Measurements from ENCODE around the gene ZNF454. TPM values are rescaled to one million over a fixed set of nuclear protein-coding genes. Genes with fewer than 3 reads are reported as not detected.
A peak's percentile ranks its signal among the peaks of the same experiment; 100 is the strongest.

ZNF454 gene
- total and polyA plus RNA-seq, 2 experiments from 2014 or later, result 4.9 to 5.9 TPM

GRCh38 chr5:178993236-178993765, 52.3 kb downstream of the ZNF454 start (continued):
- no peak for TF ChIP-seq REST (IDR thresholded peaks at IDR 0.05; ENCODE audit: unreplicated experiment)

GRCh38 chr5:178993955-178994579, 53.1 kb downstream of the ZNF454 start:
- peak; percentile 5; the same call in 2 of the 3 replicates for ATAC-seq
- H2AFZ ChIP-seq, result peak overlapping the region; percentile 80
- peaks cover 42% of the 10 kb centered on the region for H3K27me3 ChIP-seq (ENCODE audit: insufficient read depth)
- H3K27ac ChIP-seq (ENCODE audit: low read depth), result no peak overlapping the region
- peak; percentile 15 for DNase-seq (ENCODE audit: low spot score)
- no peaks in the 10 kb centered on the region for H3K36me3 ChIP-seq (ENCODE audit: insufficient read depth)
- no peaks in the 10 kb centered on the region for H3K9me2 ChIP-seq (ENCODE audit: insufficient read depth)
- 0 out of 2 replicates have a peak, but pooled peaks cover 3% of the 10 kb centered on the region for H3F3A ChIP-seq (replicated peaks; ENCODE audit: low read depth)
- Mint-ChIP-seq H3K27ac (no peak overlapping the region), H3K36me3 (ENCODE audit: low read depth) (peaks cover 8% of the 10 kb centered on the region), H3K27me3 (ENCODE audit: insufficient read depth, low read depth, poor library complexity) (peaks cover 53% of the 10 kb centered on the region), H3K4me3 (peak overlapping the region; percentile 64), H3K9me3 (peaks cover 50% of the 10 kb centered on the region), H3K4me1 (peaks cover 11% of the 10 kb centered on the region; the same call in 2 of the 3 replicates)
- peaks cover 8% of the 10 kb centered on the region for H3K4me1 ChIP-seq (ENCODE audit: insufficient read depth)
- H3K4me2 ChIP-seq, result peak overlapping the region; percentile 73; the same call in 1 of the 2 replicates
- TF ChIP-seq CTCF (conservative IDR thresholded peaks at IDR 0.05; ENCODE audit: low read depth in 2 of 2), result no peak
- no peak for TF ChIP-seq CREB1 (CRISPR knock-in tag; IDR thresholded peaks at IDR 0.05; ENCODE audit: low read depth)
- no peak for TF ChIP-seq ZNF331 (CRISPR knock-in tag; IDR thresholded peaks at IDR 0.05; ENCODE audit: low read depth)
- TF ChIP-seq ZNF462 (CRISPR knock-in tag; IDR thresholded peaks at IDR 0.05), result no peak
- TF ChIP-seq EZH2 (IDR thresholded peaks at IDR 0.05; ENCODE audit: low read depth, unreplicated experiment), result no peak
- no peaks in the 10 kb centered on the region for H3K79me2 ChIP-seq (replicated peaks; ENCODE audit: insufficient read depth)
- no peaks in the 10 kb centered on the region for H4K20me1 ChIP-seq (replicated peaks; ENCODE audit: insufficient read depth)
- H3K4me3 ChIP-seq, result peak overlapping the region; percentile 59; the same call in 1 of the 2 replicates
